Measurements from ENCODE around the gene GNGT1. TPM values are rescaled to one million over a fixed set of nuclear protein-coding genes. Genes with fewer than 3 reads are reported as not detected.

GNGT1 gene
- total and polyA plus RNA-seq, 2 of the 8 experiments (the other 6 are each of a cell fraction or from before 2014, with no cell fraction given), result 0.26 TPM; not detected in 1

- no peak for TF ChIP-seq CTBP2 (IDR thresholded peaks at IDR 0.05; ENCODE audit: borderline replicate concordance, insufficient read depth, insufficient read length, low read length)
- no peak for TF ChIP-seq SUZ12 (IDR thresholded peaks at IDR 0.05; ENCODE audit: low read length)
- TF ChIP-seq POLR2A (IDR thresholded peaks at IDR 0.05; ENCODE audit: control extremely low read depth in 1 of 2, low read depth in 2 of 2, low read length in 2 of 2), result no peak
- no peak for TF ChIP-seq RNF2 (IDR thresholded peaks at IDR 0.05; ENCODE audit: borderline replicate concordance, low read depth, low read length, missing control alignments, poor library complexity, severe bottlenecking)
- no peak for TF ChIP-seq CTCF (IDR thresholded peaks at IDR 0.05; ENCODE audit: control extremely low read depth in 1 of 3, insufficient read depth in 1 of 3, low read depth in 1 of 3, low read length in 3 of 3)
- TF ChIP-seq YY1 (IDR thresholded peaks at IDR 0.05; ENCODE audit: low read depth, low read length), result no peak
Measured at GRCh38 chr7:93935102-93935501, 28.7 kb downstream of the GNGT1 start (continued).
